ENCODE results near the gene PPIB.
"Not testable (repeated sequence)": the region's sequence is repeated elsewhere in the genome, so short reads cannot be mapped to it uniquely, and the experiment has no call there.

The PPIB gene

DNA sequence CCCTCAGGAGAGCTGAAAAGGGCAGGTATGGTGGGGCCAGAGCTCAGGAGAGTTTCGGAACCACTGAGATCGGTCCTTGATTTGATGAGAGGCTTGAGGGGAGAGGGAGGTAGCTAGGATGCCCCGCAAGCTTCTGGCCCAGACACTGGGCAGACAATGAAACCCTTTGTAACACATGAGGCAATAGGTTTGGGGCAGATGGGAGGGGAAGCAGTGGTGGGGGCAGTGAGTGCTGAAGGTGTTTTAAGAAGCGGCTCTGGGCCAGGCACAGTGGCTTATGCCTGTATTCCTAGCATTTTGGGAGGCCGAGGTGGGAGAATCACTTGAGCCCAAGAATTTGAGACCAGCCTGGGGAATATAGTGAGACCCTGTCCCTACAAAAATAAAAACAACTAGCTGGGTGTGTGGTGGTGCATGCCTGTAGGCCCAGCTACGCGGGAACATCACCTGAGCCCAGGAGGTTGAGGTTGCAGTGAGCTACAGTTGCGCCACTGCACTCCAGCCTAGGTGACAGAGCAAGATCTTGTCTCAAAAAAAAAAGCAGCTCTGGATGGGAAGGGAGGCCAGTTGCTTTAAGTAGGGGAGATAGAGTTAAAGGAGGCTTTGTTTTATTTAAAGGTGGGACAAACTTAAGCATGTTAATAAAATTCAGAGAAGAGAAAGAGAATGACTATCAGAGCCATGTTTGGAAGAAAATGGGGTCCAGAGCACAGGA is 20.9 kb downstream of the PPIB start:
- no peak for DNase-seq (ENCODE audit: low read depth in 3 of 3, low spot score in 1 of 3)

DNA sequence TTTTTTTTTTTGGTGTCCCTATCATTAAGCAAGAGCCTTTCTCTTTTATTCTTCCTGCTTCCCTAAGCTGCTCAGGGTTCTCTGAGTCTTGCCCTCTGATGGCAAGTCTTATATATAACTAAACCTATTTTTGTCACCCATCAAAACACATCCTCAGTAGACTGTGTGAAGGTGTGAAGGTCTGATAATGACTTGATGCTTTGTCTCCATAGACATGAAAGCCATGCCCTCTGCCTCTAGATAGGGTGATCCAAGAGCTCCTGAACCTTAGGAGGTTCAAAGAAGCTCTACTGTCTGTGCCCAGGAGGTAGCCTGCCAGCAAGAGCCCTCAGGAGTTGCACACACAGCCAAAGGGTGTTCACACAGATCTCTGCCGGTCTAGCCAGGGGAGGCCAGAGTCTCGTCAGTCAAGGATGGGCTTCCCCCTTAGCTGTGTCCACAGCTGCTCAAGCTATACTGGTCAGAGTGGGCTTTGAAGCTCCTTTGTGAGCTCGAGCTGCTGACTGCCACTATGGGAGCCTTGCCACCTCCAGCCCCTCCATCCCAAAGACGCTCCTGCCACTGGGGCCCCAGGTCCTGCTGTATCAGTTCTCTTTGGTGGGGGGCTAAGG is 24.4 kb downstream of the PPIB start:
- no peak for DNase-seq (ENCODE audit: low read depth in 3 of 3, low spot score in 1 of 3)

DNA sequence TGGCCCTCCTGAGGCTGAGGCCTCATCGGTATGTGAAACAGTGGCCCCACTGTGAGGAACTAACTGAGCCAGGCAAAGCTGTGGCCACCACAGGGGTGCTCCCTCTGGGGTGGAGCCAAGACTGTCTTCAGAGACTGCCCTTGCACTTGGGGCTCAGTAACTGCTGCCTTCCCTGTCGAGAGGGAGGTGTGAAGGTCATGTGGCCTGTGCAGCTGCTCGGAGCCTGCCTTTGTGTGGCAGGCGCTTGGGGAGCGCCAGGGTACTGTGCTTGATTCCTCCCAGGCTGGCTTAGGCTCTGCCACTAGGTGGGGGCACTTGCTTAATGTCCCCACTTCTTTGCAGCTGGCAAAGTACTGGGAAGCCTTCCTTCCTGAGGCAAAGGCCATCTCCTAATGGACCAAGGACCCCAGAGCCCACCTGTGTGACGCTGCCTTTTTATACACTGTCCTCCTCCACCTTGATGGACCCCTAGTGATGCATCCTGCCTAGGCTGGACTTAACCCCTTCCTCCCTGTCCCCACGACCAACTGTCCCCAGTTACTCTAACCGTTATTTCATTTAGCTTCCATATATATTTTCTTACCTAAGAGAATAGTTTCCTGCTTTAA is 25.5 kb downstream of the PPIB start:
- no peak for DNase-seq (ENCODE audit: low read depth in 3 of 3, low spot score in 1 of 3)

DNA sequence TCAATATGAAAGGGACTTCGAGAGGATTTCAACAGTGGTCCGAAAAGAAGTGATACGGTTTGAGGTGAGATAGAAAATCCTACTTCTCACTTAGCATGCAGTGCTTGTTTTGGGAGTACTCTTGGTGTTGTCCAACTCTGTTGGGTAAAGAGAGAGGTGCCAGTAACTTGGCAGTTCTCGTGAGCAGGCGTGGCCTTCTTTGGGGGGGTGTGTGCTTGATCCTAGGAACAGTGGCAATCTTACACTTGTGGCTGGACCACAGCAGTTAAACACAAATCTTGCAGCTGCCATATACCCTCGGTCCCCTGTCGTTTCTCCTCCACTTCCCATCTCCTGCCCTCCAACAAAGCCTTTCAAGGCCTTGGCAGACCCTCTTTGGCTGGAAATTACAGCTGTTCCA is 26.5 kb downstream of the PPIB start:
- DNase-seq (ENCODE audit: low read depth in 3 of 3, low spot score in 1 of 3), result no peak

GRCh38 chr15:64134345-64134829 is 28.4 kb downstream of the PPIB start:
- no peak for DNase-seq (ENCODE audit: low read depth in 3 of 3, low spot score in 1 of 3)

GRCh38 chr15:64133623-64134344 is 29.0 kb downstream of the PPIB start:
- no peak for DNase-seq (ENCODE audit: low read depth in 3 of 3, low spot score in 1 of 3)

GRCh38 chr15:64132217-64132616 is 30.6 kb downstream of the PPIB start:
- DNase-seq (ENCODE audit: low read depth in 3 of 3, low spot score in 1 of 3), result no peak

GRCh38 chr15:64131547-64131946 is 31.3 kb downstream of the PPIB start:
- no peak for DNase-seq (ENCODE audit: low read depth in 3 of 3, low spot score in 1 of 3)

DNA sequence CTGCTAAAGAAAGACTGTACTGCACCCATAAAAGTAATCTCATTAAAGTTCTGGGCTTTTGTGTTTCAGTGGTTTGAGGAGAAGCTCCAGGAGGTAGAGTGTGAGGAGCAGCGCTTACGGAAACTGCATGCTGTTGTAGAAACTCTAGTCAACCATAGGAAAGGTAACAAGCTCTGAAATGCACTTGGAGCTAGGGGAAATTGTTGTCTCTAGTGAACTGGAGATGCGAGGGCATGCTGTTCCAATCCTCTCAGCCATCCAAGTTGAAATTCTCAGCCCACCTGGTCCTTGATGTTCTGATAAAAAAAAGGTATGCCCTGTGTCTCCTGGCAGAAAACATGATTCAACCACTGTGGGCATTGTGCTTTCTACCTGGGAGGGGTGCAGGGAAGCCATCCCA is 32.7 kb downstream of the PPIB start:
- DNase-seq (ENCODE audit: low read depth in 3 of 3, low spot score in 1 of 3), result no peak

DNA sequence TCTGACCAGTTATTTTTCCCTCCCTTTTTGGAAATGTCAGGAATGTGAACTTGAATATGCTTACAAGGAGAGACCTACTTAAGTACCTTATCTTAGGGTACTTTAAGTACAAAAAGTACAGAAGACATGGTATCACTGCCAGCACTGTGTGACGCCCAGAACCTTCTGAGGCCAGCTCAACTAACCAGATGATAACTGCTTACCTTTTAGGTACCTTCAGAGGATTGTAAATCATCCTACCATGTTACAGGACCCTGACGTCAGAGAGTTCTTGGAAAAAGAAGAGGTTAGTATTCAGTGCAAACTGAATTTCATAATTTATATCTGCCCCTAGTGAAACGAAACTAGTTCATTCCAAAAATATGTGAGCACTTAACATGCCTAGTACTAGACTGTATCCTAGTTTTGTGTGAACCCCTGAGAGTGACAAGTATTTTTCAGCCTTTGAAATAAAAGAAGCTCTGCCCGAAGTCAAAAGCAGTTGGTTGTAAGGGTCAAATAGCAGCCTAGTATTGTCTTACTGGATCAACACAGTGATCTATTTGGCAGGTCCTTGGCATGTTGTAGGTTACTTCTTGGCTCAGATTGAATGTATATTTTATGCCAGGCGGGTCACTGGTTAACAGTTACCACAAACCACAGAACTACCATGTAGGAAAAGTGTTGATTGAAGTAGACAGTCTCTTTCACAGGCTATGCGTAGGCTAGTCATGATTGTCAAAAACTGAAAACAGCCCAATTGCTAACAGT is 35.1 kb downstream of the PPIB start:
- DNase-seq (ENCODE audit: low read depth in 3 of 3, low spot score in 1 of 3), result no peak

DNA sequence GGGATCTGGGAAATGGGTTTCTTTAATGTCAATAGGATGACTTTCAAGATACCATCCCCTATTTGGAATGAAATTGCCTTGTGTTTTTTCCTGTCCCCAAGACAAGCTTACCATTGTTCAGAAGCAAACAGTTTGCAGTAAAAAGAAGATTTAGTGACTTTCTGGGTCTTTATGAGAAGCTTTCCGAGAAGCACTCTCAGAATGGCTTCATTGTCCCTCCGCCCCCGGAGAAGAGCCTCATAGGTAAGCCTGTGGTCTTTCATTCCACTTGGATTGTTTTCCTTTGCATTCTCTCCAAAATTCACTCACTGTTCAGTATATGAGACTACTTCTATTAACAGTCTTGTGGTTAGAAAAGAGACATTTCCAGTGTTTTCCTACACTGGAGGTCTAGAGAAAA is 36.8 kb downstream of the PPIB start:
- no peak for DNase-seq (ENCODE audit: low read depth in 3 of 3, low spot score in 1 of 3)

- DNase-seq (ENCODE audit: low read depth in 3 of 3, low spot score in 1 of 3), result no peak
Measured at GRCh38 chr15:64122936-64123351, 39.9 kb downstream of the PPIB start.

DNA sequence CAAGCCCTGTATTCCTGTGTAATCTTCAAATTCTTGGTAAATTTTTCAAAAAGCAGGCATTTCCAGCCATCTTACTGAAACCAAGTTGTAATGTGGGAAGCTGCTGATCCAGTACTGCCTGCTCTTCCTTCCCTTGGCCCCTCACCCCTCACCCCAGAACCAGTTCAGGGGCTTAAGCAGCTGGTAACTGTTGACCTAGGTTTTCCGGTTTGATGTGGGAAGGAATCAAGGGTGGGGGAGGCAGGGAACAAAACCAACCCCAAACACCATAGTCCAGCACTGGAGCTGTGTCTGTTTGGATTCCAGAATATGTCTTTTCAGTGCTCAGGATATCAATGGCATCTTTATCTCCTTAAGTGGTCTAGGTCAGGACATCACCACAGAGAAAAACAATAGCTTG is 40.4 kb downstream of the PPIB start:
- DNase-seq (ENCODE audit: low read depth in 3 of 3, low spot score in 1 of 3), result no peak

GRCh38 chr15:64121614-64122013 is 41.2 kb downstream of the PPIB start:
- no peak for DNase-seq (ENCODE audit: low read depth in 3 of 3, low spot score in 1 of 3)

- DNase-seq (ENCODE audit: low read depth in 3 of 3, low spot score in 1 of 3), result not testable (repeated sequence)
Measured at GRCh38 chr15:64120322-64120721, 42.5 kb downstream of the PPIB start.

- no peak for DNase-seq (ENCODE audit: low read depth in 3 of 3, low spot score in 1 of 3)
Measured at GRCh38 chr15:64117759-64118487, 44.9 kb downstream of the PPIB start.

DNA sequence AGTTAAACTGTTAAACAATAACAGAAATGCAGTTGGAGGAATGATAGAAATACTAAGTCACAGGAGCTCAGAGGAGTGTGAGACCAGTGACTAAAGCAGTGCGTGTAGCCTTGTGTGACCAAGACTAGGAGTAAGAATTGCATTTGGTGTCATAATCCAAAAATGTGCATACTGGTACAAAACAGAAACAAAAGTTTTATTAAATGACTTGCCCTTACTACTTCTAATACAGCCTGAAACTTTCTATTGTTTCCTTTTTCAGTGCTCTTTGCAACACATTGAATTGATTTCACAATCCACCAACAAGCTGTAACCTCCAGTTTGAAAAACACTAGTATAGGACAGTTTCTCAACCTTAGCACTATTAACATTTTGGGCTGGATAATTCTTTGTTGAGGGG is 49.9 kb downstream of the PPIB start:
- DNase-seq (ENCODE audit: low read depth in 3 of 3, low spot score in 1 of 3), result no peak

GRCh38 chr15:64112073-64112772 is 50.6 kb downstream of the PPIB start:
- DNase-seq (ENCODE audit: low read depth in 3 of 3, low spot score in 1 of 3), result no peak

- DNase-seq (ENCODE audit: low read depth in 3 of 3, low spot score in 1 of 3), result no peak
Measured at GRCh38 chr15:64111679-64112050, 51.2 kb downstream of the PPIB start.
